GM21423 (cell line): ENCODE measurements around the gene IFT172.
"Not testable (repeated sequence)": the region's sequence is repeated elsewhere in the genome, so short reads cannot be mapped to it uniquely, and the experiment has no call there.

Experiments
- ATAC-seq: cut with Tn5 transposase; IDR thresholded peaks from one replicate; pipeline ENCODE4 v1.9.1; 2021; ENCODE audit warnings: mild to moderate bottlenecking, moderate library complexity; ENCODE audit not compliant: unreplicated experiment

IFT172 gene

GRCh38 chr2:27489498-27490397 is at the start of gene IFT172:
Gene IFT172 (minus strand): TSS chr2:27489743. CDS start chr2:27489653, 90 bp downstream.
- ATAC-seq, result peak; percentile 96

- not testable (repeated sequence) for ATAC-seq
Observed at GRCh38 chr2:27538839-27539450, 49.4 kb upstream of the IFT172 start.

GRCh38 chr2:27537287-27537686 is 47.7 kb upstream of the IFT172 start:
- no peak for ATAC-seq

- no peak for ATAC-seq
Observed at GRCh38 chr2:27531983-27532382, 42.4 kb upstream of the IFT172 start.

GRCh38 chr2:27527182-27527581 is 37.6 kb upstream of the IFT172 start:
- no peak for ATAC-seq

- ATAC-seq, result no peak
Observed at GRCh38 chr2:27522400-27522945, 32.9 kb upstream of the IFT172 start.

GRCh38 chr2:27520316-27520715 is 30.8 kb upstream of the IFT172 start:
- ATAC-seq, result no peak

GRCh38 chr2:27518782-27519113 is 29.2 kb upstream of the IFT172 start:
- ATAC-seq, result no peak

DNA sequence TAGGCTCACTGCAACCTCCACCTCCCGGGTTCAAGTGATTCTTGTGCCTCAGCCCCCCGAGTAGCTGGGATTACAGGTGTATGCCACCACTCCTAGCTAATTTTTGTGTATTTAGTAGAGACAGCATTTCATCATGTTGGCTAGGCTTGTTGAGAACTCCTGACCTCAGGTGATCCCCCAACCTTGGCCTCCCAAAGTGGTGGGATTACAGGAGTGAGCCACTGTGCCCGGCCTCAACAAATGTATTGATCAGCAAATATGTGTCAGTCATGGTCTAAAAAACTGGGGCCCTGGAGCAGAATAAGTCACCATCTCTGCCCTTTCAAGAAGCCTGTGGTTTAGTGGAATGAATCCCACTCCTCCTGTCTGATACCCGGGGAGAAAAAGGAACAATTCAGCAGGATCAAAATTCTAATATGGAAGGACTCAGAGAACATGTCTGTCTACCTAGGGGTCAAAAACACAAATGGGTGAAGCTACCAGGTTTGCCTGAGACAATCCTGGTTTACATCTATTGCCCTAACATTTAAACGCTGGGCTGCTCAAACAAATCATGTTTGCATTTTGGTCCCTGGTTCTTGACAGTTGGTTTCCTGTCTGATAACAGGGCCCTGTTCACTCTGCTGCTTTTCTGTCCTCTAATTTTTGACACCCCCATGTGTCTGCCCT is 28.7 kb upstream of the IFT172 start:
- no peak for ATAC-seq

- ATAC-seq, result no peak
Observed at GRCh38 chr2:27509326-27509725, 19.8 kb upstream of the IFT172 start.

- ATAC-seq, result no peak
Observed at GRCh38 chr2:27507293-27507692, 17.8 kb upstream of the IFT172 start.

- no peak for ATAC-seq
Observed at GRCh38 chr2:27506587-27506986, 17.0 kb upstream of the IFT172 start.

DNA sequence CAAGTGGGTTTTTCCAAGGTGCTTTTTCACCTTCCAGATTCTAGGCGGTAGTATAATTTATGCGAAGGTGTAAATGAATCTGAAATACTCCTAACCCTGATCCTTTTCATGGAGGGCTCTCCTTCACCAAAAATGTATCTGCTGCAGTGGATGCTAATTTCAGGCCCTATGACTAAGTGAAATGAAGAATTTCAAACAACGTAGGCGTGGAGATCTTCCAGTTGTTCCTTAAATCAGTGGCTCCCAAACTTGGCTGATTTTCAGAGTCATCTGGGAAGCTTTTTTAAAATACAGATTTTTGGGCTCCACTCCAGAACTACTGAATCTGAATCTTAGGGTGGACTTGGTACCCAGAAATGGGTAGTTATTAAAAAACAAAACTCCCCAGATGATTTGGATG is 12.6 kb upstream of the IFT172 start:
- ATAC-seq, result no peak

- no peak for ATAC-seq
Observed at GRCh38 chr2:27501042-27501441, 11.5 kb upstream of the IFT172 start.

DNA sequence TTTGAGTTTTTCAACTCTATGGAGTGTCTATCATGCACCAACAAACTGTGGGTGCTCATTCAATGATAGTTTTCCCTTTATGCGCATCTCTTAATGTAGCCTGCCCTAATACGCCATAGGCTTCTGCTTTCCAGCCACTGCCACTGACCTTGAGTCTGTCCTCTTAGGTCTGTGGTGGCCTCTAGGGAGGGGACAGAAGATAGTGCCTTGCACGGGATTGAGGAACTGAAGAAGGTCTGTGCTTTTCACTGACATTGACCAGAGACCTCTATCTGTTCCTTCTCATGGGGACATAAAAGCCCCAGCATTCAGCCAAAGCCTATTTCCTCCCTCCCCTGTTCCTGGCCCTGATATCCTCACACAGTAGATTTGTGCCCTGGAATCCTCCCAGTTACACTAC is 9.4 kb upstream of the IFT172 start:
- no peak for ATAC-seq

DNA sequence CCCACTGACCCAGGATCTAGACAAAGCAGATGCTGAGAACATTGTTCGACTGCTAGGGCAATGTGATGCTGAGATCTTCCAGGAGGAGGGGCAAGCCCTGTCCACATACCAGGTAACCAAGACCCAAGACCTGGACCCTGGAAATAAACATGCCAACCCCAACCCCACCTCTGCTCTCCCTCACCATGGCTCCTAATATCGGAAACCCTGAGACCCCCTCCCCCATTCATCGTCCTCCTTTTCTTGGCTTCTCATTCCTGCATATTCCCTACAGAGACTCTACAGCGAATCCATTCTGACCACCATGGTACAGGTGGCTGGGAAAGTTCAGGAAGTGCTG is 7.7 kb upstream of the IFT172 start:
- no peak for ATAC-seq

- ATAC-seq, result no peak
Observed at GRCh38 chr2:27496357-27497287, 7.1 kb upstream of the IFT172 start, which contains the start of gene GCKR. Gene GCKR (plus strand): TSS chr2:27496839. CDS start chr2:27496905, 66 bp downstream.

DNA sequence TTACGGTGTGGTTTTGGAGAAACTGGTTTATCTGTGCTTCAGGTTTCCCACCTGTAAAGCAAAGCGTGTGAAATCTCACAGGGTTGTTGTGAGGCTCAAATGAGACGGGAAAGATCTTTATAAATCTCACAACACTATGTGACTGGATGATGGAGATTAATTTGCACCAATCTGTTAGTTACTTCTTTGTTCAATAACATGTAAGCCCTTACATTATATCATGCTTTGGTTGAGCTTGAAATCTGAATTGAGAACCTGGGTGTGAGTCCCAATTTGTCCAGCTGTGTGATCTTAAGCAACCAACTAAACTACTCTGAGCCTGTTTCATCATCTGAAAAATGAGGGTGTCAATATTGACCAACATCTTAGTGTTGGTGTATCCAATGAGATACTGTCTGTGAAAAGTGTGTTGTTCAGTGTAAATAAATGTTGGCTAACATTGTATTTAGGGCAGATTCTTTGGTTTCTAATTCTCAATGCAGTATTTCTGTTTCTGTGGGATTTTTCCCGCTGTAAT is 6.4 kb upstream of the IFT172 start:
- ATAC-seq, result no peak

DNA sequence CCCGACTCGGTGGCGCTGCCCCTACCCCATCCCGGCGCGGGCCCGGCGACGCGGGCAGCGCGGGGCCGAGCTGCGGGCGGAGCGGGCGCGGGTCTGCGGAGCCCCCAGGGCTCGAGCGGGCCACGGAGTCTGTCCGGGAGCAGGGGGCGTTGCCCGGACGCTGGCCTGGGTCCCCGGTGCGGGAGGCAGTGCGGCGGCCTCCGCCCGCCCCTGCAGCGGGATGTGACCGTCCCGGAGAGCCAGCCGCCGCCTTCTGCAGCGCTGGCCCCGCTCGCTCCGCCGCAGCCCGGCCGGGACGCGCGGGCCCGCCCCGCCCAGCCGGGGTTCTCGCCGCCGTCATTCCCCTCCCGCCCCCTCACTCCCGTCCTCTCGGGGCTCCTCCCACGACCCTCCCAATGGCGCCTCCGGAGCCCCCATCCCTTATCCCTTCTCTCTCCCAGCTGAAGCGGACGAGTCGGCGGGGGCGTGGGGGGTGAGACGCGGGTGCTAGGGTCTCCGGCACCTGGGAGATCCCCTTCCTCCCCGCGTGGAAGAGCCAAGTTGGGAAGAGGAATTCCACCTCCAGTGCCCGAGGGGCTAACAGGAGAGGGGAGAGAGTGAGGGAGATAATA is 5.5 kb upstream of the IFT172 start, which contains the start of gene FNDC4:
Gene FNDC4, minus strand, starts transcription at position 257 of the 611 bp plus-strand sequence. CDS start 521 bp downstream, outside the sequence.
- ATAC-seq, result no peak
